G401.6 (cell line): ENCODE results near the gene DPH5.

ENCODE experiments used
- FAIRE-seq: peaks from 2 replicates; lab custom pipeline; 2012; peaks lifted over from hg19 to GRCh38; lab: Jason Lieb, UNC

Gene DPH5

GRCh38 chr1:101030881-101031280, 5.3 kb upstream of the DPH5 start:
- no peak for FAIRE-seq

- no peak for FAIRE-seq
Observed at GRCh38 chr1:101029184-101029583, 3.6 kb upstream of the DPH5 start.

- no peak for FAIRE-seq
Observed at GRCh38 chr1:101028466-101028865, 2.9 kb upstream of the DPH5 start.

GRCh38 chr1:101027194-101027772, 1.7 kb upstream of the DPH5 start:
- no peak for FAIRE-seq

- no peak for FAIRE-seq
Observed at GRCh38 chr1:101026430-101026788, 825 bp upstream of the DPH5 start.

- no peak for FAIRE-seq
Observed at GRCh38 chr1:101025283-101025656, 314 bp downstream of the DPH5 start.

- no peak for FAIRE-seq
Observed at GRCh38 chr1:101022294-101022693, 3.3 kb downstream of the DPH5 start.

GRCh38 chr1:101017448-101017847, 8.1 kb downstream of the DPH5 start:
- no peak for FAIRE-seq

GRCh38 chr1:101013776-101014175, 11.8 kb downstream of the DPH5 start:
- no peak for FAIRE-seq

GRCh38 chr1:101008229-101008834, 17.3 kb downstream of the DPH5 start:
- FAIRE-seq, result no peak

- FAIRE-seq, result no peak
Observed at GRCh38 chr1:101006553-101006952, 19.0 kb downstream of the DPH5 start.

- FAIRE-seq, result no peak
Observed at GRCh38 chr1:101005871-101006270, 19.7 kb downstream of the DPH5 start.

- no peak for FAIRE-seq
Observed at GRCh38 chr1:101005183-101005582, 20.4 kb downstream of the DPH5 start.

GRCh38 chr1:101004670-101005069, 20.9 kb downstream of the DPH5 start:
- no peak for FAIRE-seq

GRCh38 chr1:101004061-101004460, 21.5 kb downstream of the DPH5 start:
- no peak for FAIRE-seq

- no peak for FAIRE-seq
Observed at GRCh38 chr1:101003012-101003650, 22.5 kb downstream of the DPH5 start.

- no peak for FAIRE-seq
Observed at GRCh38 chr1:101002551-101002950, 23.0 kb downstream of the DPH5 start.

- no peak for FAIRE-seq
Observed at GRCh38 chr1:101000131-101000873, 25.3 kb downstream of the DPH5 start.

- no peak for FAIRE-seq
Observed at GRCh38 chr1:100998426-100998825, 27.2 kb downstream of the DPH5 start.

- FAIRE-seq, result no peak
Observed at GRCh38 chr1:100995198-100995988, 30.2 kb downstream of the DPH5 start.

GRCh38 chr1:100989306-100990077, 36.1 kb downstream of the DPH5 start:
- FAIRE-seq, result no peak

- no peak for FAIRE-seq
Observed at GRCh38 chr1:100988121-100988520, 37.5 kb downstream of the DPH5 start.
